HL-60 (cell line): ENCODE measurements around the gene GABRB3.

Experiments
- DNase-seq, 2 experiments: peaks; one replicate each; pipeline ENCODE4 v3.0.0-alpha.2; 2010 to 2020; ENCODE audit warnings: low read depth in 1 of 2, low spot score in 1 of 2
- H3K27ac ChIP-seq: fragments of 250-450 bp; sonication (Bioruptor Pico); replicated peaks from 2 replicates; pipeline ENCODE4 v1.5.1; 2020; ENCODE audit warnings: mild to moderate bottlenecking, moderate library complexity
- H3K27me3 ChIP-seq: fragments of 250-450 bp; sonication (Bioruptor Pico); 2 replicates; pipeline ENCODE4 v1.5.1; 2021; ENCODE audit warnings: mild to moderate bottlenecking, moderate library complexity; ENCODE audit not compliant: insufficient read depth, poor library complexity, severe bottlenecking
- H3K4me3 ChIP-seq: replicated peaks from 2 replicates; pipeline ENCODE4 v1.5.1; 2011; ENCODE audit warnings: mild to moderate bottlenecking, control low read depth, low read length; ENCODE audit not compliant: insufficient read depth
- CTCF ChIP-seq: IDR thresholded peaks from one replicate; pipeline ENCODE4 v1.5.1; 2011; ENCODE audit warnings: low read length, control low read depth, inconsistent platforms; ENCODE audit not compliant: insufficient read depth
- GABPA ChIP-seq: IDR thresholded peaks from 2 replicates; pipeline ENCODE4 v1.6.1; 2012; ENCODE audit warnings: low read depth
- POLR2AphosphoS5 ChIP-seq: IDR thresholded peaks from 2 replicates; pipeline ENCODE4 v1.6.1; 2012; ENCODE audit warnings: low read depth
- REST ChIP-seq: IDR thresholded peaks from 2 replicates; pipeline ENCODE4 v1.6.1; 2012; ENCODE audit warnings: low read depth; ENCODE audit not compliant: insufficient replicate concordance
- SPI1 ChIP-seq: IDR thresholded peaks from 2 replicates; pipeline ENCODE4 v1.6.1; 2012; ENCODE audit warnings: low read depth, mild to moderate bottlenecking, borderline replicate concordance

Gene GABRB3

GRCh38 chr15:26661748-26662147 is 111.1 kb downstream of the GABRB3 start:
- no peak for TF ChIP-seq SPI1
- no peak for TF ChIP-seq REST
- TF ChIP-seq POLR2AphosphoS5: no peak
- no peak for TF ChIP-seq CTCF
- TF ChIP-seq GABPA: no peak
- H3K27me3 ChIP-seq: no peaks in the 10 kb centered on the region
- H3K27ac ChIP-seq: no peak overlapping the region
- no peak overlapping the region for H3K4me3 ChIP-seq
- DNase-seq: no peak

- DNase-seq: no peak
- Histone ChIP-seq H3K27me3 (no peaks in the 10 kb centered on the region), H3K27ac (no peak overlapping the region), H3K4me3 (no peak overlapping the region)
- TF ChIP-seq SPI1 (no peak), GABPA (no peak), CTCF (no peak), REST (no peak), POLR2AphosphoS5 (no peak)
Measured at GRCh38 chr15:26661107-26661506, 111.8 kb downstream of the GABRB3 start.

- no peak for DNase-seq
- TF ChIP-seq SPI1 (no peak), GABPA (no peak), CTCF (no peak), POLR2AphosphoS5 (no peak), REST (no peak)
- Histone ChIP-seq H3K4me3 (no peak overlapping the region), H3K27ac (no peak overlapping the region), H3K27me3 (no peaks in the 10 kb centered on the region)
Measured at GRCh38 chr15:26660241-26660640, 112.6 kb downstream of the GABRB3 start.
